Activated T-helper 1 cell treated with anti-CD3 and anti-CD28 coated beads, Interleukin-2, amount 50 U/mL, for 16 hours (primary cell): Measurements from ENCODE around the gene RPS15.

Experiments used
- DNase-seq, 2 donors: peaks; one replicate each; pipeline ENCODE4 v3.0.0-alpha.2; 2020; ENCODE audit warnings: low read depth in 1 of 2, low spot score in 1 of 2

The RPS15 gene

GRCh38 chr19:1450735-1451731, 12.8 kb downstream of the RPS15 start:
- DNase-seq = no peak

- no peak for DNase-seq
Measured at GRCh38 chr19:1451916-1452801, 14.0 kb downstream of the RPS15 start.

GRCh38 chr19:1452802-1453524, 14.8 kb downstream of the RPS15 start:
- no peak for DNase-seq

GRCh38 chr19:1453525-1454364, 15.5 kb downstream of the RPS15 start:
- DNase-seq = no peak

DNA sequence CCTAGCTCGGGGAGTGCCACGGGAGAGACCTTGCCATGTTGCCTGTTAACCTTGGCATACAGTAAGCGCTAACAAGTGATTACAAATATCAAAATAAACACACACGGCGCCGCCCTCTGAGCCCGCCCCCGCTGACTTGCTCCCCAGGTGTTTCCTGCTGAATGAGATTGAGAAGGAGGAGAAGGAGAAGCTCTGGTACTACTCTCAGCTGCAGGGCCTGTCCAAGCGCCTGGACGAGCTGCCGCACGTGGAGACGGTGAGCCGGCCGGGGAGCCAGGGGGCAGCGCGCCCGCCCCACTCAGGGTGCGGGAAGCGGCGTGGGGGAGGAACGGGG, 16.8 kb downstream of the RPS15 start:
- DNase-seq = no peak

DNA sequence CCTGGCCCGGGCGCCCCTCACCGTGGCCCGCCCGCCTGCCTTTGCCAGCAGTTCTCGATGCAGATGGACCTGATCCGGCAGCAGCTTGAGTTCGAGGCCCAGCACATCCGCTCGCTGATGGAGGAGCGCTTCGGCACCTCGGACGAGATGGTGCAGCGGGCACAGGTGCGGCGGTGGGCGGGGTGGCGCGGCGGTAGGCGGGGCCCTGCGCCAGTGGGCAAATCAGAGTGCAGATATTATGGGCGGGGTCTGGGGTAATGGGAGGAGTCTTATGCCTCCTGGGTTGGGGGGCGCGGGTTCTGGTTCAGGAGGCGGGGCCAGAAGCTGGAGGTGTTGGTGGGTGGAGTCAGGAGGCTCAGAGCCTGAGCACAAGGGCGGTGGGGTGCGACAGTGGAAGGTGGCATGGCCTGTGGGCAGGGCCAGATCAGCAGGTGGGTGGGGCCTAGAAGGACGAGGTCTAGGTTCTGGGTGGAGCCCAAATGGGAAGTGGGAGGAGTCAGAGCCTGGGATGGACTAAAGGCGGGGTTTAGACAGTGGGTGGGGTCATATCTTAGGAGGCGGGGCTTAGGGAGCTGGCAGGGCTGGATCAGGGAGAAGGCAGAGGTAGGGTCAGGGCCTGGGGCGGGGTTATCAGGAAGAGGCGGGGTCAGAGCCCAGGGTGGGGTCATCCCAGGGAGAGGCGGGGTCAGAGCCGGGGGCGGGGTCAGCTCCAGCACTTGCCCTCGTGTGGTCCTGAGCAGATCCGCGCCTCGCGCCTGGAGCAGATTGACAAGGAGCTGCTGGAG, 17.3 kb downstream of the RPS15 start:
- no peak for DNase-seq

DNA sequence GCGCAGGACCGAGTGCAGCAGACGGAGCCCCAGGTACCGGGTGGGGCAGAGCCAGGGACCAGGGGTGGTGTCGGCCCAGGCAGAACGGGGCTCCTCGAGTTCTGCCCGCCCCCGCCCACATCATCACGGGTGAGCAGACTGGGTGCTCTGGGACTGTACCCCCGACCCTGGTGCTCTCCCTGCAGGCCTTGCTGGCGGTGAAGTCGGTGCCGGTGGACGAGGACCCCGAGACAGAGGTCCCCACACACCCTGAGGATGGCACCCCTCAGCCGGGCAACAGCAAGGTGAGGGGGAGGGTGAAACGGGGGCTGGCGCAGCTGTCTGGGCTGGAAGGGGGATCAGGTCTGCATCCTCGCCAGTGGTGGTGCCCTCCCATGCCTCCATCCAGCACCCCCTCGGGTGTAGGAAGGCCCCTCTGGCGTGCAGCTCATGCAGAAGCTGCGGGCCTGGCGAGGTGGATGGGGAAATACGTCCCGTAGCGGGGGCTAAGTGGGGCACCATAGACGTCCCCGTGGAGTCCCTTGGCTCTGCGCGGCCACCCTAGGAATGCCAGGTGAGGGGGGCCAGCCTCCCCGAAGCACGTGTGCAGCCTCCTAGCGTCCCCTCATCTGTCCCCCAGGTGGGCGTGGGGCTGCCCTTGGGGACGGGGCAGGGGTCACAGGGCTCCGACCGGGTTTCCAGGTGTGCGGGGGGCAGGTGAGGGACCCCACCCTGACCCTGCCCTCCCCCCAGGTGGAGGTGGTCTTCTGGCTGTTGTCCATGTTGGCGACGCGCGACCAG, 18.1 kb downstream of the RPS15 start:
- DNase-seq = no peak

- DNase-seq = no peak
Measured at GRCh38 chr19:1457031-1457739, 19.0 kb downstream of the RPS15 start.

DNA sequence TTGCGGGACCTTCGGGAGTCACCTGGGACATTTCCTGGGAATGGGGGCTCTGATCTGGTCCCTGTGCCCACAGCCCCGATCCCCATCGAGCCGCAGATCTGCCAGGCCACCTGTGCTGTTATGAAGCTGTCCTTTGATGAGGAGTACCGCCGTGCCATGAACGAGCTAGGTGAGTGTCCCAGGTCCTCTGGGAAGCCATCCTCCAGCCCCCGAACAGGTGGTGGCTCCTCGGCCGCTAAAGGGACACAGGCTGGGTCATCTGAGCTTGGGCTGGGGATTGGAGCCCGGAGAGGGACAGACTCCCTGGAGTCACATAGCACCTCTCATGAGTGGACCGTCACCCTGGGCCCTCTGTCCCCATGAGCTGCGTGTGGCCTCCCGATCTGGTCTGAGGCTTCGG, 19.7 kb downstream of the RPS15 start:
- no peak for DNase-seq

DNA sequence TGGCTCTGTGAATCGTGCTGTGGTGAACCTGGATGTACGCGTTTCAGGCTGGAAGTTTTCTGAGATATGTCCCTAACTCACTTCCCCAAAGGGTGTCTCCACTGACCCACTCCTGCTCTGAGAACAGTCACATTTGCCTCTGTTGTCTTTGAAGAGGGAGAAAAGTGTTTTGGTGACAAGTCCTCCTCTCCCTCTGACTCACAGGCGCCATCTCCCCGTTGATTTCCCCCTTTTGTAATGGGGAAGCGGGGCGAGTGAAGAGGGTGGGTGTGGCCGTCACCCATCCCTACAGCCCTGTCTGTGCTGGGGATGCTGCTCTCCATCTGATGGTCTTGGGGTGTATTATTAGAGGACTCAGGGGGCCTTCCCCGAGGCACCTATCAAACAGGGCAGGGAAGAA, 21.3 kb downstream of the RPS15 start:
- no peak for DNase-seq

DNA sequence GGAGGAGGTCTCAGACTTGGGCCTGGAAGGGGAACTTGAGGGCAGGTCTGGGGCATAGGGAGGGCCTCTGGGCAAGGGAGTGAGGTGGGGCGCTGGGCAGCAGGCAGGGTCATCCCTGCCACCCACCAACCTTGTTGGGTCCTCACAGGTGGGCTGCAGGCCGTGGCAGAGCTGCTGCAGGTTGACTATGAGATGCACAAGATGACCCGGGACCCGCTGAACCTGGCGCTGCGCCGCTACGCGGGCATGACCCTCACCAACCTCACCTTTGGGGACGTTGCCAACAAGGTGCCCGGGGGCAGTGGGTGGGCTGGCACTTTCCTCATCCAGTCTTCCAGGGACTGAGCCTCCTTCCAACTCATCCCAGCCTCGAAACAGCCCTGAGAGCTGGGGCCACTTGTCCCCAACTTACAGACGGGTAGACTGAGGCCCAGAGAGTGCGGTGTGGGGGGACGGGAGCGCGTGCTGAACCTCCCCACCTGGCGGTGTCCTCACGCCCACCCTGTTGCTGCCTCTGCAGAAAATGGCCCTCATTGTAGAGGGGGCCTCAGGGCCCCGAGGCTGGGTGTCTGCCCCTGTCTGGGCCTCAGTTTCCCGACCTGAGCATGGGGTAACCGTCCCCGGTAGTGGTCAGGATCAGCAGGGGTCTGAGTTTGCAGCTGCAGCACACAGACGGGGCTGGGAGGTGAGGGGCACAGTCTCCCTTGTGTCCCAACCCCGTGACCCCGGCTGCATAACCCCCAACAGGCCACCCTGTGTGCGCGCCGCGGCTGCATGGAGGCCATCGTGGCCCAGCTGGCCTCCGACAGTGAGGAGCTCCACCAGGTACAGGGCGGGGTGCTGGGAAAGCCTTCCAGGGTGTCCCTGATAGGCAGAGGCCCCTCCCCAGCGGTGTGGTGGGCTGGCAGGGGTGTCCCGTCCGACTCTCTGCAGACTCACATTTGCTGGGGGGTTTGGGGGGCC, 22.1 kb downstream of the RPS15 start:
- no peak for DNase-seq

DNA sequence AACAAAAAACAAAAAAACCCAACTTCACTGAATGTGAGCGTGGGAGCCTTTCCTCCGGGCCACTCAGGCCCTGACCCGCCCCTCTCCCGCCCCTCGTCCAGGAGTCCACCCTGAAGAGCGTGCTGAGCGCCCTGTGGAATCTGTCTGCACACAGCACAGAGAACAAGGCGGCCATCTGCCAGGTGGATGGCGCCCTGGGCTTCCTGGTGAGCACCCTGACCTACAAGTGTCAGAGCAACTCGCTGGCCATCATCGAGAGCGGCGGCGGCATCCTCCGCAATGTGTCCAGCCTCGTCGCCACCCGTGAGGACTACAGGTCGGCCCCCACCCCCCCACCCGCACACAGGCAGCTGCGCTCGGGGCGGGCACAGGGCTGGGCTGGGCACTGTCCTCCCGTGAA, 23.7 kb downstream of the RPS15 start:
- no peak for DNase-seq

DNA sequence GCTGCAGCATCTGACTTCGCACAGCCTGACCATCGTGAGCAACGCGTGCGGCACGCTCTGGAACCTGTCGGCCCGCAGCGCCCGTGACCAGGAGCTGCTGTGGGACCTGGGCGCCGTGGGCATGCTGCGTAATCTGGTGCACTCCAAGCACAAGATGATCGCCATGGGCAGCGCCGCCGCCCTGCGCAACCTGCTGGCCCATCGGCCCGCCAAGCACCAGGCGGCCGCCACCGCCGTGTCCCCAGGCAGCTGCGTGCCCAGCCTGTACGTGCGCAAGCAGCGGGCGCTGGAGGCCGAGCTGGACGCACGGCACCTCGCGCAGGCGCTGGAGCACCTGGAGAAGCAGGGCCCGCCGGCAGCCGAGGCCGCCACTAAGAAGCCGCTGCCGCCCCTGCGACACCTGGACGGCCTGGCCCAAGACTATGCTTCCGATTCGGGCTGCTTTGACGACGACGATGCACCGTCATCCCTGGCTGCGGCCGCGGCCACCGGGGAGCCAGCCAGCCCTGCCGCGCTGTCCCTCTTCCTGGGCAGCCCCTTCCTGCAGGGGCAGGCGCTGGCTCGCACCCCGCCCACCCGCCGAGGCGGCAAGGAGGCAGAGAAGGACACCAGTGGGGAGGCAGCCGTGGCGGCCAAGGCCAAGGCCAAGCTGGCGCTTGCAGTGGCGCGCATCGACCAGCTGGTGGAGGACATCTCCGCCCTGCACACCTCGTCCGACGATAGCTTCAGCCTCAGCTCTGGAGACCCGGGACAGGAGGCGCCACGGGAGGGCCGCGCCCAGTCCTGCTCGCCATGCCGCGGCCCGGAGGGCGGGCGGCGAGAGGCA, 27.2 kb downstream of the RPS15 start:
- DNase-seq = no peak

- DNase-seq = no peak
Measured at GRCh38 chr19:1466018-1466460, 27.8 kb downstream of the RPS15 start.

GRCh38 chr19:1466461-1467214, 28.4 kb downstream of the RPS15 start:
- DNase-seq = no peak

DNA sequence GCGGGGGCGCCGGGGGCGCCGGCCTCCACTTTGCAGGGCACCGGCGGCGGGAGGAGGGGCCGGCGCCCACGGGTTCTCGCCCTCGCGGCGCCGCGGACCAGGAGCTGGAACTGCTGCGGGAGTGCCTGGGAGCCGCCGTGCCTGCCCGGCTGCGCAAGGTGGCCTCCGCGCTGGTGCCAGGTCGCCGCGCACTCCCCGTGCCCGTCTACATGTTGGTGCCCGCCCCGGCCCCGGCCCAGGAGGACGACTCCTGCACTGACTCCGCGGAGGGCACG, 29.0 kb downstream of the RPS15 start:
- DNase-seq = no peak
